H1 (cell line): ENCODE data around the gene CLIC1. TPM values are rescaled to one million over a fixed set of nuclear protein-coding genes. Genes with fewer than 3 reads are reported as not detected.

ENCODE experiments used
- CTCF ChIA-PET: fragments of 300-600 bp; sonication (Branson Sonifier 250); formaldehyde crosslinking; loops from one replicate; lab custom pipeline; 2021; ENCODE audit not compliant: partially characterized antibody; lab: Charles Lee
- POLR2A ChIA-PET: fragments of 300-600 bp; sonication (Branson Sonifier 250); formaldehyde crosslinking; loops from one replicate; lab custom pipeline; 2021; ENCODE audit warnings: inconsistent platforms; ENCODE audit not compliant: partially characterized antibody; lab: Charles Lee
- DNase-seq, 2 experiments: peaks; one replicate each; pipeline versions ENCODE4 v3.0.0 to v3.0.0-alpha.2; 2010 to 2022; ENCODE audit warnings: low spot score in 2 of 2, low read depth in 1 of 2, mixed read lengths in 1 of 2
- FAIRE-seq: peaks from 2 replicates; lab custom pipeline; 2011; peaks lifted over from hg19 to GRCh38; lab: Jason Lieb, UNC
- H2AFZ ChIP-seq: 2 replicates; pipeline ENCODE4 v1.8.1; 2012; ENCODE audit warnings: low read length, inconsistent platforms
- H2AK5ac ChIP-seq: 2 replicates; pipeline ENCODE4 v1.6.1; 2013; ENCODE audit warnings: low read depth, low read length
- H2BK120ac ChIP-seq: replicated peaks from 2 replicates; pipeline ENCODE3; 2013; ENCODE audit warnings: low read depth, low read length, inconsistent platforms
- H2BK12ac ChIP-seq: 2 replicates; pipeline ENCODE4 v1.6.1; 2013; ENCODE audit warnings: low read depth, low read length
- H2BK15ac ChIP-seq: 2 replicates; pipeline ENCODE4 v1.6.1; 2013; ENCODE audit warnings: low read length
- H2BK20ac ChIP-seq: 2 replicates; pipeline ENCODE4 v1.6.1; 2013; ENCODE audit warnings: low read length
- H2BK5ac ChIP-seq: 2 replicates; pipeline ENCODE4 v1.6.1; 2013; ENCODE audit warnings: low read depth, low read length
- H3K14ac ChIP-seq: 2 replicates; pipeline ENCODE4 v1.6.1; 2013; ENCODE audit warnings: inconsistent platforms; ENCODE audit not compliant: insufficient read length
- H3K18ac ChIP-seq: 2 replicates; pipeline ENCODE4 v1.6.1; 2013; ENCODE audit warnings: low read length; ENCODE audit errors: extremely low read depth
- H3K23ac ChIP-seq: 2 replicates; pipeline ENCODE4 v1.6.1; 2013; ENCODE audit warnings: inconsistent platforms; ENCODE audit not compliant: insufficient read length
- H3K23me2 ChIP-seq: 2 replicates; pipeline ENCODE4 v1.6.1; 2013; ENCODE audit warnings: low read depth, low read length
- H3K27ac ChIP-seq: 2 replicates; pipeline ENCODE4 v1.6.1; 2011; ENCODE audit warnings: low read depth, low read length, inconsistent platforms
- H3K27me3 ChIP-seq, 4 experiments: replicated peaks in 1 of 4; 1 replicate in 1 of 4; 2 replicates in 3 of 4; pipeline versions ENCODE4 v1.6.1 to v1.8.1; 2011 to 2013; ENCODE audit warnings: low read length in 3 of 4, mild to moderate bottlenecking in 3 of 4, inconsistent platforms in 2 of 4, mixed read lengths in 2 of 4, moderate library complexity in 1 of 4; ENCODE audit not compliant: control insufficient read depth in 3 of 4, insufficient read depth in 3 of 4; ENCODE audit errors: extremely low read depth in 1 of 4
- H3K36me3 ChIP-seq, 4 experiments: 2 replicates each; pipeline versions ENCODE4 v1.6.1 to v1.8.1; 2011 to 2013; ENCODE audit warnings: mild to moderate bottlenecking in 4 of 4, low read length in 3 of 4, moderate library complexity in 2 of 4, control low read depth in 1 of 4, inconsistent platforms in 1 of 4; ENCODE audit not compliant: insufficient read depth in 4 of 4, control insufficient read depth in 2 of 4
- H3K4ac ChIP-seq: replicated peaks from 2 replicates; pipeline ENCODE3; 2013; ENCODE audit warnings: low read length, low read depth, mixed read lengths, inconsistent platforms; ENCODE audit not compliant: insufficient read length
- H3K4me1 ChIP-seq, 4 experiments: replicated peaks in 1 of 4; 1 replicate in 1 of 4; 2 replicates in 3 of 4; pipeline versions ENCODE4 v1.6.1 to v1.8.1; 2011 to 2013; ENCODE audit warnings: low read length in 3 of 4, inconsistent platforms in 2 of 4, mixed read lengths in 1 of 4; ENCODE audit not compliant: insufficient read depth in 4 of 4, control insufficient read depth in 3 of 4
- H3K4me2 ChIP-seq, 2 experiments: 2 replicates each; pipeline versions ENCODE4 v1.6.1 to v1.8.1; 2011 to 2013; ENCODE audit warnings: low read depth in 2 of 2, low read length in 2 of 2, control low read depth in 1 of 2, inconsistent platforms in 1 of 2, mild to moderate bottlenecking in 1 of 2; ENCODE audit not compliant: insufficient read depth in 1 of 2
- H3K4me3 ChIP-seq, 4 experiments: fragments of 200-600, 300-600 bp in 1 of 4; sonication (generic), shearing (Covaris generic), sonication (Bioruptor Twin) in 1 of 4; 2 replicates each; pipeline versions ENCODE4 v1.5.1 to v1.8.1; 2011 to 2016; ENCODE audit warnings: low read length in 4 of 4, low read depth in 3 of 4, control low read depth in 2 of 4, inconsistent platforms in 2 of 4, mild to moderate bottlenecking in 2 of 4, mixed read lengths in 1 of 4, moderate library complexity in 1 of 4; ENCODE audit not compliant: insufficient read depth in 2 of 4; ENCODE audit errors: extremely low read depth in 1 of 4
- H3K56ac ChIP-seq: replicated peaks from 2 replicates; pipeline ENCODE3; 2013; ENCODE audit warnings: low read depth, mild to moderate bottlenecking, mixed read lengths, low read length, inconsistent platforms; ENCODE audit not compliant: insufficient read length
- H3K79me1 ChIP-seq: 2 replicates; pipeline ENCODE4 v1.6.1; 2013; ENCODE audit warnings: low read depth, low read length, control low read depth
- H3K79me2 ChIP-seq, 2 experiments: 2 replicates each; pipeline versions ENCODE4 v1.6.1 to v1.8.1; 2012 to 2013; ENCODE audit warnings: low read length in 2 of 2, mild to moderate bottlenecking in 2 of 2, inconsistent platforms in 1 of 2; ENCODE audit not compliant: insufficient read depth in 2 of 2, control insufficient read depth in 1 of 2
- H3K9ac ChIP-seq, 4 experiments: replicated peaks in 1 of 4; 1 replicate in 1 of 4; 2 replicates in 3 of 4; pipeline versions ENCODE4 v1.6.1 to v1.8.1; 2011 to 2013; ENCODE audit warnings: low read depth in 3 of 4, low read length in 3 of 4, control low read depth in 2 of 4, mild to moderate bottlenecking in 2 of 4, moderate library complexity in 2 of 4, inconsistent platforms in 1 of 4; ENCODE audit errors: extremely low read depth in 1 of 4
- H3K9me3 ChIP-seq, 2 experiments: 2 replicates each; pipeline versions ENCODE4 v1.6.1 to v1.8.1; 2012 to 2013; ENCODE audit warnings: mild to moderate bottlenecking in 2 of 2, moderate library complexity in 2 of 2, control low read depth in 1 of 2, inconsistent platforms in 1 of 2, low read depth in 1 of 2, low read length in 1 of 2, mixed read lengths in 1 of 2; ENCODE audit not compliant: insufficient read depth in 2 of 2
- H4K20me1 ChIP-seq, 2 experiments: replicated peaks in 1 of 2; 2 replicates each; pipeline versions ENCODE3 to v1.8.1; 2011 to 2013; ENCODE audit warnings: inconsistent platforms in 2 of 2, low read length in 2 of 2, mild to moderate bottlenecking in 1 of 2; ENCODE audit not compliant: insufficient read depth in 2 of 2, control insufficient read depth in 1 of 2
- H4K5ac ChIP-seq: 2 replicates; pipeline ENCODE4 v1.6.1; 2013; ENCODE audit warnings: low read length, low read depth, mixed read lengths, inconsistent platforms; ENCODE audit not compliant: insufficient read length
- H4K8ac ChIP-seq: 2 replicates; pipeline ENCODE4 v1.8.0; 2013; ENCODE audit warnings: mild to moderate bottlenecking, moderate library complexity, low read length, inconsistent platforms; ENCODE audit not compliant: insufficient read depth; ENCODE audit errors: extremely low read depth
- H4K91ac ChIP-seq: replicated peaks from 2 replicates; pipeline ENCODE3; 2013; ENCODE audit warnings: low read length, mixed read lengths, inconsistent platforms; ENCODE audit not compliant: insufficient read length
- BCL11A ChIP-seq, 2 experiments: IDR thresholded peaks; one replicate each; pipeline ENCODE4 v1.6.1; 2011; ENCODE audit warnings: low read depth in 2 of 2, low read length in 2 of 2, mild to moderate bottlenecking in 2 of 2
- BRCA1 ChIP-seq: IDR thresholded peaks from 2 replicates; pipeline ENCODE4 v1.6.1; 2012; ENCODE audit warnings: low read depth, low read length, improper control_type of control experiment
- CBX8 ChIP-seq: fragments of 300-800, 300-1000 bp; sonication (generic); IDR thresholded peaks from 2 replicates; pipeline ENCODE4 v1.7.1; 2016; ENCODE audit warnings: low read depth, low read length, borderline replicate concordance
- CHD1 ChIP-seq: IDR thresholded peaks from 2 replicates; pipeline ENCODE4 v1.6.1; 2012; ENCODE audit warnings: low read depth, low read length, improper control_type of control experiment
- CTBP2 ChIP-seq: IDR thresholded peaks from 2 replicates; pipeline ENCODE4 v1.7.0; 2011; ENCODE audit warnings: borderline replicate concordance, mild to moderate bottlenecking, moderate library complexity, mixed read lengths, low read length; ENCODE audit not compliant: insufficient read depth, insufficient read length
- EGR1 ChIP-seq: IDR thresholded peaks from 2 replicates; pipeline ENCODE4 v1.6.1; 2011; ENCODE audit warnings: low read depth, low read length, borderline replicate concordance
- GTF2F1 ChIP-seq: IDR thresholded peaks from 2 replicates; pipeline ENCODE4 v1.6.1; 2012; ENCODE audit warnings: low read depth, low read length, improper control_type of control experiment, borderline replicate concordance
- HDAC2 ChIP-seq, 2 experiments: fragments of 300-600 bp in 1 of 2; sonication (generic) in 1 of 2; IDR thresholded peaks; 2 replicates each; pipeline ENCODE4 v1.6.1; 2011 to 2012; ENCODE audit warnings: low read depth in 2 of 2, low read length in 2 of 2, mild to moderate bottlenecking in 2 of 2, moderate library complexity in 2 of 2, borderline replicate concordance in 1 of 2, inconsistent platforms in 1 of 2
- KDM5A ChIP-seq: fragments of 200-600 bp; IDR thresholded peaks from 2 replicates; pipeline ENCODE4 v1.7.1; 2012; ENCODE audit warnings: mild to moderate bottlenecking, low read length, inconsistent platforms, mixed read lengths
- POLR2A ChIP-seq, 2 experiments: IDR thresholded peaks; 1 replicate in 1 of 2; 2 replicates in 1 of 2; pipeline ENCODE4 v1.6.1; 2011; ENCODE audit warnings: low read depth in 2 of 2, low read length in 2 of 2, mild to moderate bottlenecking in 2 of 2; ENCODE audit errors: control extremely low read depth in 1 of 2
- SAP30 ChIP-seq: fragments of 300-600 bp; sonication (generic); IDR thresholded peaks from 2 replicates; pipeline ENCODE4 v1.7.1; 2012; ENCODE audit warnings: low read length, moderate library complexity, mild to moderate bottlenecking, inconsistent platforms; ENCODE audit not compliant: insufficient read depth, insufficient replicate concordance
- SP1 ChIP-seq: IDR thresholded peaks from 2 replicates; pipeline ENCODE4 v1.6.1; 2011; ENCODE audit warnings: low read depth, low read length
- WGBS, 2 experiments: shearing (Covaris generic) in 1 of 2; methylation state at CpG; one replicate each; pipeline versions ENCODE4 v1.1.6 to v1.1.7; 2013 to 2015; ENCODE audit warnings: low lambda C conversion rate in 2 of 2, mixed read lengths in 2 of 2, inconsistent platforms in 1 of 2, low coverage in 1 of 2, missing lambda C conversion rate in 1 of 2; ENCODE audit not compliant: insufficient replicate concordance in 2 of 2, insufficient coverage in 1 of 2, insufficient read length in 1 of 2; ENCODE audit errors: extremely low coverage in 1 of 2, missing lambda C conversion rate in 1 of 2; 5-methylcytosine and 5-hydroxymethylcytosine counted together
- polyA plus RNA-seq, 7 experiments: library from polyadenylated mRNA; depleted of rRNA in 3 of 7; stranded (reverse) in 5 of 7; unstranded in 2 of 7; fragments of >200 nt in 5 of 7; fragments of 200-250 nt in 2 of 7; gene quantifications; 1 replicate in 5 of 7; 2 replicates in 1 of 7; 4 replicates in 1 of 7; pipeline versions ENCODE4 v1.2.1 to v1.2.3, GENCODE V29; 2011 to 2013; ENCODE audit warnings: missing spikeins in 2 of 7, mixed read lengths in 2 of 7
- total RNA-seq: library from RNA; stranded (reverse); fragmentation: NEBNext Ultra II Directional; extraction: Animal tissue kit (Norgen Biotek cat#: 25700); gene quantifications from 2 replicates; pipeline ENCODE4 v1.2.1, GENCODE V29; 2021

The CLIC1 gene
- total and polyA plus RNA-seq, 2 of the 8 experiments (the other 6 are each of a cell fraction or from before 2014, with no cell fraction given), result 250 to 277 TPM

DNA sequence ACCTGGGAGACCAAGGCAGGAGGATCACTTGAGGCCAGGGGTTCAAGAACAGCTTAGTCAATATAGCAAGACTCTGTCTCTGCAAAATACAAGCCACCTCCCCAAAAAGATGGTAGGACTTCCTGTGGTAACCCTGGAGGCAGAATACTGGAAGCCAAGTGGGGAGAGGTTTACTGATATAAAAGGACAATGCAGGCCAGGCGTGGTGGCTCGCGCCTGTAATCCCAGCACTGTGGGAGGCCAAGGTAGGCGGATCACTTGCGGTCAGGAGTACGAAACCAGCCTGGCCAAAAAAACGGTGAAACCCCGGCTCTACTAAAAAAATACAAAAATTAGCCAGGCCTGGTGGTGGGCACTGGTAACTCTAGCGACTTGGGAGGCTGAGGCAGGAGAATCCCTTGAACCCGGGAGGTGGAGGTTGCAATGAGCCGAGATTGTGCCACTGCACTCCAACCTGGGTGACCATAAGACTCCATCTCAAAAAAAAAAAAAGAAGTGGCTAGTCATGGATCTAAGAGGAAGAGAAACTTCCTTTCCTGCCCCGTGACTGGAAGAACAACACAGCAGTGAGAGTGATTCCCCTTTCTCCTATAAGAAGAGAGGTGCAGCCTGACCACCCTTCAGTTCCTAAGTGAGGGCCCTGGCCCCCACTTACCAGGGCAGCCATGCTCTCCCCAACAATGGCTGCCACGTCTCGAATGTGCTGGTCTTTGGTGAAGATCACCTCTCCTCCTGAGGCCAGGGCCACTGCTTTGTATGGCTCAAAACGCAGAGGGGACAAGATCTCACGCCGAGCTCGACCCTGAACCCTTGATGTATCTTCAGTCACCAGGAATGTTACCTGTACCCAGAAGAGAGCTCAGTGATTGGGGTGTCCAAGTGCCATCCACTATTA is 32.3 kb upstream of the CLIC1 start:
- Histone ChIP-seq H3K27me3 (no peaks in the 10 kb centered on the region), H3K14ac (no peak overlapping the region), H3K4me3 (no peak overlapping the region), H3K4me2 (no peak overlapping the region), H4K91ac (no peak overlapping the region), H3K23ac (no peak overlapping the region), H2BK12ac (no peak overlapping the region), H3K56ac (no peak overlapping the region), H3K36me3 (no peaks in the 10 kb centered on the region; a peak in 1 of 8 replicates), H3K18ac (no peak overlapping the region), H4K20me1 (no peaks in the 10 kb centered on the region), H4K5ac (no peak overlapping the region), H2BK120ac (no peak overlapping the region), H2AFZ (no peak overlapping the region), H2BK15ac (no peak overlapping the region), H4K8ac (no peak overlapping the region), H2AK5ac (no peak overlapping the region), H3K23me2 (0 out of 2 replicates have a peak, but pooled peaks cover 3% of the 10 kb centered on the region), H3K4me1 (peaks cover 0 to 5% (median under 1%) of the 10 kb centered on the region in 4 experiments; a peak in 4 of 7 replicates), H3K27ac (no peak overlapping the region), H3K79me1 (no peaks in the 10 kb centered on the region), H3K79me2 (no peaks in the 10 kb centered on the region), H2BK5ac (no peak overlapping the region), H2BK20ac (no peak overlapping the region), H3K9ac (no peak overlapping the region), H3K4ac (no peak overlapping the region), H3K9me3 (no peaks in the 10 kb centered on the region)
- DNase-seq (no peak), FAIRE-seq (no peak)
- POLR2A ChIA-PET, result interaction anchor here (0.6 to 2.8 kb wide), 13 partner anchors 8 to 191 kb away, joined by 3 to 10 read pairs (median 4); partner anchors contain the start of genes BAG6, HSPA1A, HSPA1L and MSH5
- CTCF ChIA-PET, result interaction anchor here (0.9 to 14.4 kb wide), 34 partner anchors 10 to 172 kb away, joined by 3 to 228 read pairs (median 8); partner anchors contain the start of genes CLIC1, DDAH2, HSPA1B and LY6G5C
- 89% methylated on average over 18 of the region's 18 CpGs; no CpG with 5 or more reads in 1 of the 2 experiments for WGBS, 2 experiments
- no peak for TF ChIP-seq EGR1
- TF ChIP-seq SP1, result no peak
- TF ChIP-seq CBX8, result no peak
- TF ChIP-seq GTF2F1, result no peak
- TF ChIP-seq CHD1, result no peak
- no peak for TF ChIP-seq CTBP2
- TF ChIP-seq POLR2A (IDR thresholded peaks at IDR 0.05; ENCODE audit: control extremely low read depth in 1 of 2, low read depth in 2 of 2, low read length in 2 of 2), result no peak
- no peak for TF ChIP-seq KDM5A
- no peak for TF ChIP-seq BCL11A (IDR thresholded peaks at IDR 0.05; ENCODE audit: low read depth in 2 of 2, low read length in 2 of 2)
- TF ChIP-seq BRCA1, result no peak
- TF ChIP-seq HDAC2 (IDR thresholded peaks at IDR 0.05; ENCODE audit: borderline replicate concordance in 1 of 2, low read depth in 2 of 2, low read length in 2 of 2), result no peak
- TF ChIP-seq SAP30, result no peak
